ENCODE data around the gene NPSR1. TPM values are rescaled to one million over a fixed set of nuclear protein-coding genes. Genes with fewer than 3 reads are reported as not detected.

NPSR1 gene
- polyA plus RNA-seq, 1 of the 3 experiments (the other 2 are of a cell fraction) = not detected

DNA sequence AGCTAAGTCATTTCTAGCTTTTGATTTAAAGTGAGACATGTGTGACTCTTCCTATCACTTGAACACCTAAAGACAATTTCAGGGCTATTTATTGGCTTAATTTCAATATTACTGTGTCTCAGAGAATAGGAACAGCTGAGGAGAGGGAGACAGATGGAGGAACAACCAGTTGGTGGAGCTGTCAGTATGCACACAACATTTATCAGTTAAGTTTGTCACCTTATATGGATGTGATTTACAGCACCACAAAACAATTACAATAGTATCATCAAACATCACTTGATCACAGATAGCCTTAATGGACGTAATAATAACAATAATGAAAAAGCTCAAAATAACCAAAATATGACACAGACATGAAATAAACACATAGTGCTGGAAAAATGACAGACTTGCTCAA, 129.6 kb downstream of the NPSR1 start (continued):
- TF ChIP-seq, protein P1, sequence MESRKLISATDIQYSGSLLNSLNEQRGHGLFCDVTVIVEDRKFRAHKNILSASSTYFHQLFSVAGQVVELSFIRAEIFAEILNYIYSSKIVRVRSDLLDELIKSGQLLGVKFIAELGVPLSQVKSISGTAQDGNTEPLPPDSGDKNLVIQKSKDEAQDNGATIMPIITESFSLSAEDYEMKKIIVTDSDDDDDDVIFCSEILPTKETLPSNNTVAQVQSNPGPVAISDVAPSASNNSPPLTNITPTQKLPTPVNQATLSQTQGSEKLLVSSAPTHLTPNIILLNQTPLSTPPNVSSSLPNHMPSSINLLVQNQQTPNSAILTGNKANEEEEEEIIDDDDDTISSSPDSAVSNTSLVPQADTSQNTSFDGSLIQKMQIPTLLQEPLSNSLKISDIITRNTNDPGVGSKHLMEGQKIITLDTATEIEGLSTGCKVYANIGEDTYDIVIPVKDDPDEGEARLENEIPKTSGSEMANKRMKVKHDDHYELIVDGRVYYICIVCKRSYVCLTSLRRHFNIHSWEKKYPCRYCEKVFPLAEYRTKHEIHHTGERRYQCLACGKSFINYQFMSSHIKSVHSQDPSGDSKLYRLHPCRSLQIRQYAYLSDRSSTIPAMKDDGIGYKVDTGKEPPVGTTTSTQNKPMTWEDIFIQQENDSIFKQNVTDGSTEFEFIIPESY (IDR thresholded peaks at IDR 0.05; ENCODE audit: borderline replicate concordance, low read depth) = no peak
- TF ChIP-seq SIN3A (IDR thresholded peaks at IDR 0.05; ENCODE audit: borderline replicate concordance, low read depth, low read length) = no peak
- TF ChIP-seq TEAD4 (IDR thresholded peaks at IDR 0.05; ENCODE audit: borderline replicate concordance, insufficient read depth) = no peak
- no peak for TF ChIP-seq FOSL2 (IDR thresholded peaks at IDR 0.05; ENCODE audit: borderline replicate concordance, low read depth)
- TF ChIP-seq, protein P2, sequence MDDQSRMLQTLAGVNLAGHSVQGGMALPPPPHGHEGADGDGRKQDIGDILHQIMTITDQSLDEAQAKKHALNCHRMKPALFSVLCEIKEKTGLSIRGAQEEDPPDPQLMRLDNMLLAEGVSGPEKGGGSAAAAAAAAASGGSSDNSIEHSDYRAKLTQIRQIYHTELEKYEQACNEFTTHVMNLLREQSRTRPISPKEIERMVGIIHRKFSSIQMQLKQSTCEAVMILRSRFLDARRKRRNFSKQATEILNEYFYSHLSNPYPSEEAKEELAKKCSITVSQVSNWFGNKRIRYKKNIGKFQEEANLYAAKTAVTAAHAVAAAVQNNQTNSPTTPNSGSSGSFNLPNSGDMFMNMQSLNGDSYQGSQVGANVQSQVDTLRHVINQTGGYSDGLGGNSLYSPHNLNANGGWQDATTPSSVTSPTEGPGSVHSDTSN (IDR thresholded peaks at IDR 0.05) = no peak
- no peak for TF ChIP-seq CHD2 (IDR thresholded peaks at IDR 0.05; ENCODE audit: low read length, partially characterized antibody)
- TF ChIP-seq, protein P3, sequence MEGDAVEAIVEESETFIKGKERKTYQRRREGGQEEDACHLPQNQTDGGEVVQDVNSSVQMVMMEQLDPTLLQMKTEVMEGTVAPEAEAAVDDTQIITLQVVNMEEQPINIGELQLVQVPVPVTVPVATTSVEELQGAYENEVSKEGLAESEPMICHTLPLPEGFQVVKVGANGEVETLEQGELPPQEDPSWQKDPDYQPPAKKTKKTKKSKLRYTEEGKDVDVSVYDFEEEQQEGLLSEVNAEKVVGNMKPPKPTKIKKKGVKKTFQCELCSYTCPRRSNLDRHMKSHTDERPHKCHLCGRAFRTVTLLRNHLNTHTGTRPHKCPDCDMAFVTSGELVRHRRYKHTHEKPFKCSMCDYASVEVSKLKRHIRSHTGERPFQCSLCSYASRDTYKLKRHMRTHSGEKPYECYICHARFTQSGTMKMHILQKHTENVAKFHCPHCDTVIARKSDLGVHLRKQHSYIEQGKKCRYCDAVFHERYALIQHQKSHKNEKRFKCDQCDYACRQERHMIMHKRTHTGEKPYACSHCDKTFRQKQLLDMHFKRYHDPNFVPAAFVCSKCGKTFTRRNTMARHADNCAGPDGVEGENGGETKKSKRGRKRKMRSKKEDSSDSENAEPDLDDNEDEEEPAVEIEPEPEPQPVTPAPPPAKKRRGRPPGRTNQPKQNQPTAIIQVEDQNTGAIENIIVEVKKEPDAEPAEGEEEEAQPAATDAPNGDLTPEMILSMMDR (IDR thresholded peaks at IDR 0.05) = no peak
- TF ChIP-seq, protein P4, sequence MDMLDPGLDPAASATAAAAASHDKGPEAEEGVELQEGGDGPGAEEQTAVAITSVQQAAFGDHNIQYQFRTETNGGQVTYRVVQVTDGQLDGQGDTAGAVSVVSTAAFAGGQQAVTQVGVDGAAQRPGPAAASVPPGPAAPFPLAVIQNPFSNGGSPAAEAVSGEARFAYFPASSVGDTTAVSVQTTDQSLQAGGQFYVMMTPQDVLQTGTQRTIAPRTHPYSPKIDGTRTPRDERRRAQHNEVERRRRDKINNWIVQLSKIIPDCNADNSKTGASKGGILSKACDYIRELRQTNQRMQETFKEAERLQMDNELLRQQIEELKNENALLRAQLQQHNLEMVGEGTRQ (IDR thresholded peaks at IDR 0.05; ENCODE audit: borderline replicate concordance, low read depth, low read length) = no peak
- no peak for TF ChIP-seq EZH2phosphoT487 (IDR thresholded peaks at IDR 0.05; ENCODE audit: borderline replicate concordance, low read depth)

DNA sequence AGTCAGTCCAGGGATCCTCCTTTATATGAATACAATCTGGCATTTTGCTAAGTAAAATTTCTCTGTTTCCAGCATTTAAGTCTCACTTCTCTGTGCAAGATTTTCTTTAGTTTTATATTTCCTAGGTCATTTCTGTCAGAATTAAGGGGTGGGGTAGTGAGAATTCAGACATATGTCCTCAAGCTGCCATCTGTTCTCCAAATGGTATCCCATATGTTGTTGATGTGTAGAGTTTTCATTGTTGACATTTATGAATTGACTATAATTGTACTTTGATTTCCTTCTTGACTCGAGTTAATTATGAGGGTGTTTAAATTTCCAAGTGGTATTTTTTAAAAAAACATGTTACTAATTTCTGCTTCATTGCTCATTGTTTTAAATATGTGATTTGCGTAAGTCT, 148.8 kb downstream of the NPSR1 start:
- Histone ChIP-seq H3K27me3 (ENCODE audit: insufficient read depth) (peaks cover 14% of the 10 kb centered on the region; the same call in 1 of the 2 replicates), H3K9ac (no peak overlapping the region), H3K4me2 (no peak overlapping the region), H3K4me1 (ENCODE audit: control insufficient read depth in 1 of 2, insufficient read depth in 2 of 2, low read depth in 1 of 2, low read length in 1 of 2) (no peaks in the 10 kb centered on the region), H2AFZ (ENCODE audit: low read depth) (no peak overlapping the region), H4K20me1 (ENCODE audit: insufficient read depth) (no peaks in the 10 kb centered on the region), H3K79me2 (ENCODE audit: insufficient read depth) (no peaks in the 10 kb centered on the region), H3K4me3 (ENCODE audit: low read depth in 2 of 2, low read length in 1 of 2) (no peak overlapping the region), H3K27ac (ENCODE audit: low read depth in 2 of 2, low read length in 1 of 2) (no peak overlapping the region), H3K36me3 (replicated peaks in 1 of 2; ENCODE audit: control insufficient read depth in 1 of 2, insufficient read depth in 2 of 2, low read length in 1 of 2) (no peaks in the 10 kb centered on the region), H3F3A (replicated peaks; ENCODE audit: insufficient read depth) (no peaks in the 10 kb centered on the region), H3K9me3 (no peaks in the 10 kb centered on the region), H3K9me2 (peaks cover 12% of the 10 kb centered on the region; the same call in 1 of the 2 replicates)
- ChIA-PET POLR2A (no interaction called here), CTCF (interaction anchor here (3.6 kb wide), 1 partner anchor 16 kb away, joined by 16 read pairs; no protein-coding TSS in a partner anchor)
- TF ChIP-seq POLR2AphosphoS5 (IDR thresholded peaks at IDR 0.05; ENCODE audit: low read depth, low read length) = no peak
- no peak for TF ChIP-seq NFIC (IDR thresholded peaks at IDR 0.05; ENCODE audit: borderline replicate concordance)
- WGBS (ENCODE audit: low lambda C conversion rate) = 19% methylated on average over 2 of the region's 2 CpGs
- DNase-seq = no peak

Measured in SK-N-SH (cell line).